Panc1 (cell line): ENCODE data around the gene ANKMY1. TPM values are rescaled to one million over a fixed set of nuclear protein-coding genes. Genes with fewer than 3 reads are reported as not detected.

Experiments used
- ATAC-seq: fragments of 200-7000 bp; cut with Tn5 transposase; 2 replicates; pipeline ENCODE4 v1.9.1; 2020; ENCODE audit warnings: mild to moderate bottlenecking, moderate library complexity
- BruUV-seq: library from RNA; stranded (reverse); fragments of 400-500 nt; replicated peaks from 2 replicates; lab custom pipeline; 2021; lab: Mats Ljungman, UMichigan
- CTCF ChIA-PET: fragments of 300-600 bp; sonication (Branson Sonifier 250); formaldehyde crosslinking; loops from one replicate; lab custom pipeline; 2022; ENCODE audit warnings: antibody characterized with exemption; lab: Charles Lee
- POLR2A ChIA-PET: fragments of 300-600 bp; sonication (Branson Sonifier 250); formaldehyde crosslinking; loops from one replicate; lab custom pipeline; 2022; ENCODE audit warnings: antibody characterized with exemption; lab: Charles Lee
- DNase-seq: peaks from one replicate; pipeline ENCODE4 v3.0.0-alpha.2; 2010; ENCODE audit warnings: low read depth, low spot score
- H3K27ac ChIP-seq: 2 replicates; pipeline ENCODE4 v1.5.1; 2011; ENCODE audit warnings: mild to moderate bottlenecking, low read length, inconsistent platforms
- H3K27me3 ChIP-seq: fragments of 200-500 bp; sonication (Bioruptor generic); 2 replicates; pipeline ENCODE4 v1.6.0; 2014; ENCODE audit warnings: low read length, inconsistent platforms; ENCODE audit not compliant: control insufficient read depth, insufficient read depth
- H3K36me3 ChIP-seq: fragments of 200-500 bp; sonication (Bioruptor generic); 2 replicates; pipeline ENCODE4 v1.5.1; 2014; ENCODE audit warnings: inconsistent platforms, mild to moderate bottlenecking, low read length, moderate library complexity; ENCODE audit not compliant: control insufficient read depth, insufficient read depth
- H3K4me1 ChIP-seq: 2 replicates; pipeline ENCODE4 v1.5.1; 2011; ENCODE audit warnings: inconsistent platforms, mild to moderate bottlenecking, low read length, moderate library complexity; ENCODE audit not compliant: control insufficient read depth, insufficient read depth
- H3K4me3 ChIP-seq, 2 experiments: 2 replicates each; pipeline ENCODE4 v1.5.1; 2011 to 2012; ENCODE audit warnings: low read depth in 2 of 2, low read length in 2 of 2, mild to moderate bottlenecking in 2 of 2, inconsistent platforms in 1 of 2, moderate library complexity in 1 of 2
- H3K9me3 ChIP-seq: fragments of 200-500 bp; sonication (Bioruptor generic); 2 replicates; pipeline ENCODE4 v1.5.1; 2014; ENCODE audit warnings: low read depth, mild to moderate bottlenecking, inconsistent platforms, low read length, moderate library complexity; ENCODE audit not compliant: control insufficient read depth, insufficient read depth
- POLR2AphosphoS5 ChIP-seq: IDR thresholded peaks from 2 replicates; pipeline ENCODE4 v1.6.1; 2012; ENCODE audit warnings: mild to moderate bottlenecking, low read depth, low read length, moderate library complexity
- REST ChIP-seq, 2 experiments: IDR thresholded peaks; 2 replicates each; pipeline ENCODE4 v1.6.1; 2011 to 2012; ENCODE audit warnings: low read depth in 2 of 2, control low read depth in 1 of 2, low read length in 1 of 2, mild to moderate bottlenecking in 1 of 2, moderate library complexity in 1 of 2; ENCODE audit not compliant: insufficient read depth in 1 of 2
- SIN3A ChIP-seq: IDR thresholded peaks from 2 replicates; pipeline ENCODE4 v1.6.1; 2012; ENCODE audit warnings: low read depth, mild to moderate bottlenecking, low read length, moderate library complexity, borderline replicate concordance; ENCODE audit not compliant: insufficient read depth
- TCF7L2 ChIP-seq: IDR thresholded peaks from 2 replicates; pipeline ENCODE4 v1.6.1; 2011; ENCODE audit warnings: mild to moderate bottlenecking, low read depth, low read length, inconsistent platforms
- in situ Hi-C: cut with HindIII; loops from 2 replicates; pipeline ENCODE4 v1.10.0; 2016; ENCODE audit warnings: low sequenced_read_pairs, low pct_unique_long_range_greater_than_20kb
- intact Hi-C: fragments of 100-400 bp; cut with micrococcal nuclease; formaldehyde crosslinking; loops from one replicate; pipeline ENCODE4 v1.10.0; 2022; ENCODE audit not compliant: unreplicated experiment
- total RNA-seq: library from RNA; stranded (reverse); gene quantifications from one replicate; pipeline ENCODE4 v1.2.1, GENCODE V29; 2021; ENCODE audit not compliant: unreplicated experiment
- TF ChIP-seq, protein P1 (sequence below): fragments of 450-650 bp; IDR thresholded peaks from 2 replicates; pipeline ENCODE4 v1.5.1; 2017; ENCODE audit warnings: mild to moderate bottlenecking

The ANKMY1 gene
- total RNA-seq, 1 experiment from 2014 or later = 19.5 TPM

DNA sequence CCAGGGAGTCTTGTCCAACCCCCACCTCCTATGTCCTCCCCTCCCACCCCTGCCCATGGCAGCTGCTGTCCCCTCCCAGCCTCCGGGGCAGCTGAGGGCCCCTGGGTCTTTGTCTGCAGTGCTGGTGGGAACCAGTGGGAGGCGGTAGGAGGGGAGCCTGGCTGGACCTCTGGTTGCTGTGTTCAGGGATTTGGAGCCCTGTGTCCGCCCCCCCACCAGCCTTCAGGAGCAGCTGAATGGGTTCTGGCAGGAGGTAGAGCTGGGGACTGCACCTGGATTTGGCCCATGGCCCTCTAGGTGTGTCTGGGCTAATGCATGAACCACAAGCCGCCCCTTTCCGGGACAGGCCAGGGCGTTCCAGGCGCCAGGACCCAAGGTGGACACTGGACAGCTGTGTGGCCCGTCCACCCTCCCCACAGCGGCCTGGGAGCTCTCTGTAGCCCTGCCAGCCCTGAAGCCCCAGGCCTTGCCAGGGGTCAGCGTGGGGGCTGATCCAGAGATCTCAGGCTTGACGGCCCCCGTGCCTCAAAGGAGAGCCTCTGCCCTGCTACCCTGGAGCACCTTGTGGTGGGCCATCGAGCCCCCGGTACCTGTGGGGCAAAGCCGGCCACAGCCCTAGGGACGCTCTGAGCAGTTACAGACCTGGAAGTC is 96.9 kb downstream of the ANKMY1 start:
- ATAC-seq (no peak), DNase-seq (no peak)
- intact Hi-C loops = no loop called here
- Histone ChIP-seq H3K27me3 (no peaks in the 10 kb centered on the region), H3K27ac (no peak overlapping the region), H3K9me3 (no peaks in the 10 kb centered on the region), H3K4me1 (peaks cover 30% of the 10 kb centered on the region), H3K36me3 (no peaks in the 10 kb centered on the region; the same call in 1 of the 2 replicates), H3K4me3 (no peak overlapping the region)
- ChIA-PET CTCF (interaction anchor here (0.7 kb wide), 1 partner anchor 227 kb away, joined by 6 read pairs; no protein-coding TSS in a partner anchor), POLR2A (no interaction called here)
- in situ Hi-C loops = no loop called here
- TF ChIP-seq SIN3A (no peak), REST (IDR thresholded peaks at IDR 0.05; ENCODE audit: insufficient read depth in 1 of 2, low read depth in 2 of 2, low read length in 1 of 2) (no peak), TCF7L2 (no peak), POLR2AphosphoS5 (no peak)
- TF ChIP-seq, protein P1, sequence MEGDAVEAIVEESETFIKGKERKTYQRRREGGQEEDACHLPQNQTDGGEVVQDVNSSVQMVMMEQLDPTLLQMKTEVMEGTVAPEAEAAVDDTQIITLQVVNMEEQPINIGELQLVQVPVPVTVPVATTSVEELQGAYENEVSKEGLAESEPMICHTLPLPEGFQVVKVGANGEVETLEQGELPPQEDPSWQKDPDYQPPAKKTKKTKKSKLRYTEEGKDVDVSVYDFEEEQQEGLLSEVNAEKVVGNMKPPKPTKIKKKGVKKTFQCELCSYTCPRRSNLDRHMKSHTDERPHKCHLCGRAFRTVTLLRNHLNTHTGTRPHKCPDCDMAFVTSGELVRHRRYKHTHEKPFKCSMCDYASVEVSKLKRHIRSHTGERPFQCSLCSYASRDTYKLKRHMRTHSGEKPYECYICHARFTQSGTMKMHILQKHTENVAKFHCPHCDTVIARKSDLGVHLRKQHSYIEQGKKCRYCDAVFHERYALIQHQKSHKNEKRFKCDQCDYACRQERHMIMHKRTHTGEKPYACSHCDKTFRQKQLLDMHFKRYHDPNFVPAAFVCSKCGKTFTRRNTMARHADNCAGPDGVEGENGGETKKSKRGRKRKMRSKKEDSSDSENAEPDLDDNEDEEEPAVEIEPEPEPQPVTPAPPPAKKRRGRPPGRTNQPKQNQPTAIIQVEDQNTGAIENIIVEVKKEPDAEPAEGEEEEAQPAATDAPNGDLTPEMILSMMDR = no peak
- BruUV-seq = no TSS peak

GRCh38 chr2:240460253-240460711 is 97.5 kb downstream of the ANKMY1 start:
- Histone ChIP-seq H3K27me3 (no peaks in the 10 kb centered on the region), H3K4me3 (no peak overlapping the region), H3K27ac (no peak overlapping the region), H3K4me1 (peaks cover 34% of the 10 kb centered on the region), H3K9me3 (no peaks in the 10 kb centered on the region), H3K36me3 (no peaks in the 10 kb centered on the region; the same call in 1 of the 2 replicates)
- TF ChIP-seq, protein P1 = no peak
- TF ChIP-seq TCF7L2 = no peak
- TF ChIP-seq REST (IDR thresholded peaks at IDR 0.05; ENCODE audit: insufficient read depth in 1 of 2, low read depth in 2 of 2, low read length in 1 of 2) = no peak
- TF ChIP-seq SIN3A = no peak
- TF ChIP-seq POLR2AphosphoS5 = no peak
- no TSS peak for BruUV-seq
- CTCF ChIA-PET = interaction anchor here (0.7 kb wide), 1 partner anchor 227 kb away, joined by 6 read pairs; no protein-coding TSS in a partner anchor
- DNase-seq (no peak), ATAC-seq (no peak)
- intact Hi-C loops (no loop called here), in situ Hi-C loops (no loop called here)
- POLR2A ChIA-PET = no interaction called here
